Astrocyte of the spinal cord (primary cell): ENCODE measurements around the gene PSMC3IP.

Experiments used
- DNase-seq: peaks from one replicate; pipeline ENCODE4 v3.0.0; 2011; ENCODE audit warnings: low read depth, low spot score
- H3K4me3 ChIP-seq: 2 replicates; pipeline ENCODE4 v1.5.1; 2011; ENCODE audit warnings: low read depth, mild to moderate bottlenecking, low read length, moderate library complexity
- in situ Hi-C: cut with HindIII; loops from 2 replicates; pipeline ENCODE4 v1.10.0; 2017; ENCODE audit warnings: low sequenced_read_pairs
- TF ChIP-seq, protein P1 (sequence below): IDR thresholded peaks from 2 replicates; pipeline ENCODE4 v1.5.1; 2012; ENCODE audit warnings: low read depth, mild to moderate bottlenecking, low read length, inconsistent platforms

The PSMC3IP gene

GRCh38 chr17:42537156-42537805 is 40.2 kb downstream of the PSMC3IP start:
- peak overlapping the region; percentile 50 for H3K4me3 ChIP-seq
- no peak for DNase-seq
- TF ChIP-seq, protein P1, sequence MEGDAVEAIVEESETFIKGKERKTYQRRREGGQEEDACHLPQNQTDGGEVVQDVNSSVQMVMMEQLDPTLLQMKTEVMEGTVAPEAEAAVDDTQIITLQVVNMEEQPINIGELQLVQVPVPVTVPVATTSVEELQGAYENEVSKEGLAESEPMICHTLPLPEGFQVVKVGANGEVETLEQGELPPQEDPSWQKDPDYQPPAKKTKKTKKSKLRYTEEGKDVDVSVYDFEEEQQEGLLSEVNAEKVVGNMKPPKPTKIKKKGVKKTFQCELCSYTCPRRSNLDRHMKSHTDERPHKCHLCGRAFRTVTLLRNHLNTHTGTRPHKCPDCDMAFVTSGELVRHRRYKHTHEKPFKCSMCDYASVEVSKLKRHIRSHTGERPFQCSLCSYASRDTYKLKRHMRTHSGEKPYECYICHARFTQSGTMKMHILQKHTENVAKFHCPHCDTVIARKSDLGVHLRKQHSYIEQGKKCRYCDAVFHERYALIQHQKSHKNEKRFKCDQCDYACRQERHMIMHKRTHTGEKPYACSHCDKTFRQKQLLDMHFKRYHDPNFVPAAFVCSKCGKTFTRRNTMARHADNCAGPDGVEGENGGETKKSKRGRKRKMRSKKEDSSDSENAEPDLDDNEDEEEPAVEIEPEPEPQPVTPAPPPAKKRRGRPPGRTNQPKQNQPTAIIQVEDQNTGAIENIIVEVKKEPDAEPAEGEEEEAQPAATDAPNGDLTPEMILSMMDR: no peak
- in situ Hi-C loops: no loop called here

GRCh38 chr17:42536372-42537155 is 41.0 kb downstream of the PSMC3IP start:
- in situ Hi-C loops: no loop called here
- H3K4me3 ChIP-seq: peak overlapping the region; percentile 50
- TF ChIP-seq, protein P1: no peak
- DNase-seq: peak; percentile 74

GRCh38 chr17:42536048-42536371 is 41.5 kb downstream of the PSMC3IP start, which contains the start of gene NAGLU:
Gene NAGLU, plus strand, starts transcription at chr17:42536241. Its CDS starts 32 bp downstream, at chr17:42536273.
- peak within 1 kb of the TSS; percentile 50 for H3K4me3 ChIP-seq
- TF ChIP-seq, protein P1: no peak
- peak; percentile 82 for DNase-seq
- in situ Hi-C loops: no loop called here

DNA sequence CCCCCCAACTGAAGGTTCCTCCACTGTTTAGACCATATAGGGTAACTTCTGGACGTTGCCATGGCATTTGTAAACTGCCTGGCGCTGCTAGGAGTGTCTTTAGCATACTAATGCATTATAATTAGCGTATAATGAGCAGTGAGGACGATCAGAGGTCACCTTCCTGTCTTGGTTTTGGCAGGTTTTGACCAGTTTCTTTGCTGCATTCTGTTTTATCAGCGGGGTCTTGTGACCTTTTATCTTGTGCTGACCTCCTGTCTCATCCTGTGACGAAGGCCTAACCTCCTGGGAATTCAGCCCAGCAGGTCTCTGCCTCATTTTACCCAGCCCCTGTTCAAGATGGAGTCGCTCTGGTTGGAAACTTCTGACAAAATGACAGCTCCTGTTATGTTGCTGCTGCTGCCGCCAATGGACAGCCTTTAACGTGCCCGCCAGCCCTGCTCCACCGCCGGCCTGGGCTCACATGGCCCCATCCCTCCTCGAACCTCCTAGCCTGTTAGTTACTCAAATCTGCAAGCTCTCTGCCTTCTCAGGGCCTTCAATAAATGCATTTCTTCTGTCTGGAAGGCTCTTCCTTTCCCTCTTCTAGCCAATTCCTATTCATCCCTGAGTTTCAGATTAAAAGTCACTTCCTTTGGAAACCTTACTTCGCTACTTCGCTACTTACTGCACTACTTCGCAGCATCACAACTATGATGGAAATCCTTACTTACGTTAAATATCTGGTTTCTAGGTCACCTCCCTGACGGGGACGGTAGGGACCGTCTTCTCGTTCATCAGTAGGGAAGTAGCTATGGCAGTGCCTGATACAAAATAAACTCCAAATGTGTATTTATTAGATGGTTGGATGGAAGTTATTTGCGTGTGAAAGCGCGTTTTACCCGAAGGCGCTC is 42.1 kb downstream of the PSMC3IP start:
- in situ Hi-C loops: no loop called here
- no peak for DNase-seq
- peak overlapping the region; percentile 50 for H3K4me3 ChIP-seq
- TF ChIP-seq, protein P1: no peak

DNA sequence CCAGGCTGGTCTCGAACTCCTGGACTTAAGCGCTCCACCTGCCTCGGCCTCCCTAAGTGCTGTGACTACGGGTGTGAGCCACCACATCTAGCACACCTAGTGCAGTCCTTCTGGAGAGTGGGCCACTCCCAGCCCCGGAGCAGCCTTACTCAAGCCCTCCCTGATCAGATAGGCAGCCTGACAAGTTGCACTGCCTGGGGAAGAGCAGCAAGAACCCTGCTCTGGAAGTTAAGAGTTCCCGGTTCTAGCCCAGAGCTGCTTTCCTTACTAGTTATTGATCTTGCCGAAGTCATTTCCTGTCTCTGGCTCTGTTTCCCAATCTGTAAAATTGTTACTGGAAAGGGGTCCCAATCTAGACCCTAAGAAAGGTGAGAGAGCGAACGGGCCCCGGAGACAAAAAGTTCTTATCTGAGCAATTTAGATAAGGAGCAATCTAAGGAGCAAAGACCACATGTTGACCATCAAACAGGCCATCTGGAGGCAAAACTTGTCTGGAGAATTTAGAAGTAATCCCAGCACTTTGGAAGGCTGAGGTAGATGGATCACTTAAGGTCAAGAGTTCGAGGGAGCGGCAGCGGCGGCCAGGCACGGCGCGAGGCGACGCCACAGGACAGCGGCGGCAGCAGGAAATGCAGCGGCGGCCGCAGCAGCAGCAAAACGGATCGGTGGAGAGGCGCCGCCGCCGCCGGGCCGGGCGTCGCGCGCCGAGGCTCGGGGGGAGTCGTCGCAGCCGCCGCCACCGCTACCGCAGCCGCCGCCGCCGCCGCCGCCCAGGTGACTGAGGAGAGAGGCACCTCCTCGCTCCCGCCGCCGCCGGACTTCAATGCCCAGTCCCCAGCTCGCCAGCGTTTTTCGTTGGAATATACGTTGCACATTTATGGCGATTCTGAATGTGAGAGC is 45.8 kb downstream of the PSMC3IP start:
- TF ChIP-seq, protein P1: peak; percentile 32
- DNase-seq: no peak
- H3K4me3 ChIP-seq: peak overlapping the region; percentile 37
- in situ Hi-C loops: no loop called here
